Measurements from ENCODE around the gene CIPC.

Gene CIPC

GRCh38 chr14:77157740-77158139 is 59.7 kb downstream of the CIPC start:
- Histone ChIP-seq H3K79me2 (ENCODE audit: insufficient read depth, low read length) (no peaks in the 10 kb centered on the region), H3K4me2 (ENCODE audit: low read depth, low read length, poor library complexity, severe bottlenecking) (no peak overlapping the region), H3K4me1 (ENCODE audit: insufficient read depth, low read length, poor library complexity, severe bottlenecking) (no peaks in the 10 kb centered on the region), H3K9me2 (replicated peaks; ENCODE audit: low read depth, low read length) (no peaks in the 10 kb centered on the region), H3K27me3 (ENCODE audit: insufficient read depth, low read length, poor library complexity, severe bottlenecking) (no peaks in the 10 kb centered on the region), H3K9ac (ENCODE audit: low read depth, low read length, poor library complexity, severe bottlenecking) (no peak overlapping the region), H3K9me3 (ENCODE audit: insufficient read depth, low read depth, low read length) (no peaks in the 10 kb centered on the region), H3K36me3 (ENCODE audit: insufficient read depth, low read length) (no peaks in the 10 kb centered on the region), H4K20me1 (ENCODE audit: insufficient read depth, low read length, poor library complexity, severe bottlenecking) (no peaks in the 10 kb centered on the region), H3K4me3 (ENCODE audit: low read length, poor library complexity, severe bottlenecking) (no peak overlapping the region), H3F3A (ENCODE audit: low read depth) (no peaks in the 10 kb centered on the region), H2AFZ (ENCODE audit: low read length) (no peak overlapping the region)
- no peak for TF ChIP-seq CTCF (conservative IDR thresholded peaks at IDR 0.05; ENCODE audit: low read length)
- TF ChIP-seq EZH2phosphoT487 (IDR thresholded peaks at IDR 0.05; ENCODE audit: borderline replicate concordance), result no peak

- H3K36me3 ChIP-seq (ENCODE audit: insufficient read depth, low read length), result no peaks in the 10 kb centered on the region
- H3F3A ChIP-seq (ENCODE audit: low read depth), result no peaks in the 10 kb centered on the region
- H3K27me3 ChIP-seq (ENCODE audit: insufficient read depth, low read length, poor library complexity, severe bottlenecking), result no peaks in the 10 kb centered on the region
- H3K4me2 ChIP-seq (ENCODE audit: low read depth, low read length, poor library complexity, severe bottlenecking), result no peak overlapping the region
- no peaks in the 10 kb centered on the region for H3K4me1 ChIP-seq (ENCODE audit: insufficient read depth, low read length, poor library complexity, severe bottlenecking)
- no peak for TF ChIP-seq EZH2phosphoT487 (IDR thresholded peaks at IDR 0.05; ENCODE audit: borderline replicate concordance)
- TF ChIP-seq CTCF (conservative IDR thresholded peaks at IDR 0.05; ENCODE audit: low read length), result no peak
- H4K20me1 ChIP-seq (ENCODE audit: insufficient read depth, low read length, poor library complexity, severe bottlenecking), result no peaks in the 10 kb centered on the region
- no peak overlapping the region for H2AFZ ChIP-seq (ENCODE audit: low read length)
- H3K9me3 ChIP-seq (ENCODE audit: insufficient read depth, low read depth, low read length), result no peaks in the 10 kb centered on the region
- no peaks in the 10 kb centered on the region for H3K79me2 ChIP-seq (ENCODE audit: insufficient read depth, low read length)
- no peaks in the 10 kb centered on the region for H3K9me2 ChIP-seq (replicated peaks; ENCODE audit: low read depth, low read length)
- H3K9ac ChIP-seq (ENCODE audit: low read depth, low read length, poor library complexity, severe bottlenecking), result no peak overlapping the region
- H3K4me3 ChIP-seq (ENCODE audit: low read length, poor library complexity, severe bottlenecking), result no peak overlapping the region
These were observed 60.3 kb downstream of the CIPC start for GRCh38 chr14:77158175-77158881.

GRCh38 chr14:77158882-77159255 is 60.8 kb downstream of the CIPC start:
- Histone ChIP-seq H3K4me2 (ENCODE audit: low read depth, low read length, poor library complexity, severe bottlenecking) (no peak overlapping the region), H3K9me3 (ENCODE audit: insufficient read depth, low read depth, low read length) (no peaks in the 10 kb centered on the region), H2AFZ (ENCODE audit: low read length) (no peak overlapping the region), H3K9me2 (replicated peaks; ENCODE audit: low read depth, low read length) (no peaks in the 10 kb centered on the region), H3F3A (ENCODE audit: low read depth) (no peaks in the 10 kb centered on the region), H3K79me2 (ENCODE audit: insufficient read depth, low read length) (no peaks in the 10 kb centered on the region), H3K4me1 (ENCODE audit: insufficient read depth, low read length, poor library complexity, severe bottlenecking) (no peaks in the 10 kb centered on the region), H4K20me1 (ENCODE audit: insufficient read depth, low read length, poor library complexity, severe bottlenecking) (no peaks in the 10 kb centered on the region), H3K27me3 (ENCODE audit: insufficient read depth, low read length, poor library complexity, severe bottlenecking) (no peaks in the 10 kb centered on the region), H3K9ac (ENCODE audit: low read depth, low read length, poor library complexity, severe bottlenecking) (no peak overlapping the region), H3K4me3 (ENCODE audit: low read length, poor library complexity, severe bottlenecking) (no peak overlapping the region), H3K36me3 (ENCODE audit: insufficient read depth, low read length) (no peaks in the 10 kb centered on the region)
- no peak for TF ChIP-seq EZH2phosphoT487 (IDR thresholded peaks at IDR 0.05; ENCODE audit: borderline replicate concordance)
- no peak for TF ChIP-seq CTCF (conservative IDR thresholded peaks at IDR 0.05; ENCODE audit: low read length)

Measured in Loucy (cell line).